Measurements from ENCODE around the gene STX10. TPM values are rescaled to one million over a fixed set of nuclear protein-coding genes. Genes with fewer than 3 reads are reported as not detected.

The STX10 gene
- total and polyA plus RNA-seq, 9 of the 15 experiments (the other 6 are each of a cell fraction or from before 2014, with no cell fraction given), result 0.51 to 66.3 (median 31.0) TPM

- TF ChIP-seq ATF1 (CRISPR knock-in tag; IDR thresholded peaks at IDR 0.05) (no peak), ATF1 (tag; IDR thresholded peaks at IDR 0.05) (no peak), ZBTB40 (IDR thresholded peaks at IDR 0.05) (no peak), ZBTB40 (CRISPR knock-in tag; IDR thresholded peaks at IDR 0.05) (no peak), ZNF217 (CRISPR knock-in tag; IDR thresholded peaks at IDR 0.05) (no peak), POLR2H (tag; IDR thresholded peaks at IDR 0.05; ENCODE audit: low read depth) (no peak), BCOR (IDR thresholded peaks at IDR 0.05) (peak; percentile 80; the same call in 1 of the 2 replicates), ZNF512 (tag; IDR thresholded peaks at IDR 0.05) (no peak), FOXP1 (CRISPR knock-in tag; IDR thresholded peaks at IDR 0.05) (no peak), HNRNPH1 (optimal IDR thresholded peaks at IDR 0.05; ENCODE audit: low read depth, low read length) (no peak), TRIM24 (IDR thresholded peaks at IDR 0.05) (peak in 1 of 2 experiments; percentile 74; a peak in 1 of 4 replicates), KLF6 (CRISPR knock-in tag; IDR thresholded peaks at IDR 0.05; ENCODE audit: borderline replicate concordance) (no peak), ZNF57 (CRISPR knock-in tag; IDR thresholded peaks at IDR 0.05) (no peak), TSC22D4 (tag; IDR thresholded peaks at IDR 0.05) (no peak), TARDBP (IDR thresholded peaks at IDR 0.05) (no peak)
- TF ChIP-seq, protein P1, sequence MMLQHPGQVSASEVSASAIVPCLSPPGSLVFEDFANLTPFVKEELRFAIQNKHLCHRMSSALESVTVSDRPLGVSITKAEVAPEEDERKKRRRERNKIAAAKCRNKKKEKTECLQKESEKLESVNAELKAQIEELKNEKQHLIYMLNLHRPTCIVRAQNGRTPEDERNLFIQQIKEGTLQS (IDR thresholded peaks at IDR 0.05), result peak; percentile 73
- TF ChIP-seq, protein P1 (CRISPR knock-in tag; conservative IDR thresholded peaks at IDR 0.05), result no peak
Observed at GRCh38 chr19:13146763-13147563, 3.2 kb downstream of the STX10 start (continued).

All from K562 (cell line).